Activated naive CD4-positive, alpha-beta T cell treated with Interleukin-2 at 50 U/mL for 16 hours (primary cell): ENCODE results near the gene DNAJB6.
"Not testable (repeated sequence)": the region's sequence is repeated elsewhere in the genome, so short reads cannot be mapped to it uniquely, and the experiment has no call there.

Experiments
- DNase-seq: peaks from one replicate; pipeline ENCODE4 v3.0.0-alpha.2; 2020

Gene DNAJB6

DNA sequence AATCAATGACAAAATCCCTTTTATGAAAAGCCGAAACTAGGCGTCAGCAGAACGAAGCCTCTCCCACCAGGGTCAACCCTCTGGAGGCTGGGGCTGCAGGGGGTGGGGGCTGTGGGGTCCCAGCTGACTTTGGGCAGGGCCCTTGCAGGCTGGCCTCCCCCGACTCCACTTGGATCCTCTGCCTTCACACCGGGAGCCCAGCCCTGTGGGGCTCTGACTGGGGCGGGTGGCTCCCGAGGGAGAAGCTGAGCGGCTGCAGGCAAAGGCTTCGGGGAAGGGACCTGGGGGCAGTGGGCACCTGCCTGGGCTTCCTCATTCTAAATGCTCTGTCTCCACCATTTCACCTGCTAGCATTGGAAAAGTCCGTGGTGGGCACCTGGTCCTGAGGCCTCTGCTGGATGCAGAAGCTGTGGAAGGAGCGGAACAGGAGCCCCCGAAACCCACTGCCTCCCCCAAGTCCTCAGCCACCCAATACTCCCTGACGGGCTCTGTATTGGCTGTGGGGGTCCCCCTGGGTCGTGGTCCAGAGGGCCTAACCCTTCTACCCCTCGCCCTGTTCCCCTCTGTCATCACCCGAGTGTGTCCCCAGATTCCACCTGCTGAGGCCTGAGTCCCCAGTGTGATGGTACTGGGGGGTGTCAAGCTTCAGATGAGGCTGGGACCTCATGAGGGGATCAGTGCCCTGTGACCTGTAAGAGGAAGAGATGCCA lies 108.6 kb downstream of the DNAJB6 start:
- DNase-seq: no peak

DNA sequence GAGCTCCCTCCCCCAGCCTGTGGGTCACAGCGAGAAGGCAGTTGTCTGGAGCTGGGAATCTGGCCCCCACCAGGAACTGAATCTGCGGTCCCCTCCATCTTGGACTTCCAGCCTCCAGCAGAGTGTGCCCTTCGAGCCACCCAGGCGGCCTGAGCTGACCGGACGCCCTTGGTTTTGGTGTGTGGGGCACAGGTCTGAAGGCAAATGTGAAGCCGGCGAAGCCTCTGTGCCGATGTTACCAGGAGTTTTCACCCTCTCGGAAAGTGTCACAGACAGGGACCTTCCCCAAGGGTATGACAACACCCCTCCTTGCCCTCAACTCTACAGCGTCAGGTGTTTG lies 109.1 kb downstream of the DNAJB6 start:
- DNase-seq: no peak

DNA sequence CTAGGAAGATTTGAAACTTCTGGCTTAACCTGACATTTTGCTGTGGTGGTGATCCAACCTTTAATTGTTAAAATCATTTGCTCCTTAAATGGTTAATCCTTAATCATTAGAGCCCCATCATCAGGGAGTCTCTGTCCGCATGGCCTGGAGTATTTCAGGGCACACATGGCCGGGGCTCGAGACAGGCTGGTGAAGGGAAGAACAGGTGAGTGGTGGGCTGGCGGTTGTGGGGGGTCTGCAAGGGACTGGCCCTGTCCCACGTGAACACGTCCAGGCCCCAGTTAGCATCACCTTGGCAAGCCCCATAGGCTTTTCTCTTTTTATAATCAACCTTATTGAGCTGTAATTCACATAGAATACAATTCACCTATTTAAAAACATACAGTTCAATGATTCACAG lies 109.5 kb downstream of the DNAJB6 start:
- no peak for DNase-seq

DNA sequence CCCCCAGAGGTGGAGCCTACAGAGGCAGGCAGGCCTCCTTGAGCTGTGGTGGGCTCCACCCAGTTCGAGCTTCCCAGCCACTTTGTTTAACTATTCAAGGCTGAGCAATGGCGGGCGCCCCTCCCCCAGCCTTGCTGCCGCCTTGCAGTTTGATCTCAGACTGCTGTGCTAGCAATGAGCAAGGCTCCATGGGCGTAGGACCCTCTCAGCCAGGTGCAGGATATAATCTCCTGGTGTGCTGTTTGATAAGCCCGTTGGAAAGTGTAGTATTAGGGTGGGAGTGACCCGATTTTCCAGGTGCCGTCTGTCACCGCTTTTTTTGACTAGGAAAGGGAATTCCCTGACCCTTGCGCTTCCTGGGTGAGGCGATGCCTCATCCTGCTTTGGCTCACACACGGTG lies 117.2 kb downstream of the DNAJB6 start:
- not testable (repeated sequence) for DNase-seq

DNA sequence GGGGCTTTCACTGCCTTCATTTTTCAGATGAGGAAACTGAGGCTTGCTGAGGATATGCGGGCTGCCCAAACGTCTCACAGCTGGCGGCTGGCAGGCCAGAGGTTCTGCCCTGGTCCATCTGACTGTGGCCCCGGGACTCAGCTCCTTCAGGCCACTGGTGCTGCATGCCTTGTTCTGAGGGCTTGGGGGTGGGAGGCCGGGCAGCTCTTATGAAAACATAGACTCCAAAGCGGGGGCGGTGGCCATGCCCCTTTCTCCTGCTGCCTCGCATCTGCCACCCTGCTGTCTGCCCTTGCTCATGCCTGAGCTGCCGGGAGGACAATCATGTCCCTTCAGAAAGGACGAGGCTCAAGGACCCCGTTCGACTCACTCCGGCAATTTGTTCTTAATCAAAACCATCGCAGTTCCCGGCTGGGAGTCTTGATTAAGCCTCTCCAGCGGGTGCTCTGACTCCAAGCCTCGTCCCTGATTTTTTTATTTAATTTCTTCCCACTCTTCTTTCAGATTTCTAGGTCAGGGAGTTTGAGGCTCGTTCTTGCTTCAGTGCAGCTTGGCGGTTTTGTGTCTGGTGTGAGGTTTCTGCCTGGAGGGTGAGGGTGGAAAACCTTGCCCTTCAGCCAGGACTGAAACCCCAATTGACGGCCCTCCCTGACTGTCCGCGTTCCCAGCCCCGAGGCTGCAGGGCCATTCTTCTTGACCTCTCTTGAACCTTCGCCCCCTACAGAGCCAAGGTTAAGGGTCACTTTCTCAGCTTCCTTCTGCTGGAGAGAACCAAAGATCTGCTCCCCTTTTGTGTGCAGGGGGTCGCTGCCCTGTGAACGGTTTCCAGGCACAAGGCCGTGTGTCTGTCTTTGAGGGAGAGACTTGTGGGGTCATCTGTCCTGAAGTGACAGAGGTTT lies 120.8 kb downstream of the DNAJB6 start:
- no peak for DNase-seq

DNA sequence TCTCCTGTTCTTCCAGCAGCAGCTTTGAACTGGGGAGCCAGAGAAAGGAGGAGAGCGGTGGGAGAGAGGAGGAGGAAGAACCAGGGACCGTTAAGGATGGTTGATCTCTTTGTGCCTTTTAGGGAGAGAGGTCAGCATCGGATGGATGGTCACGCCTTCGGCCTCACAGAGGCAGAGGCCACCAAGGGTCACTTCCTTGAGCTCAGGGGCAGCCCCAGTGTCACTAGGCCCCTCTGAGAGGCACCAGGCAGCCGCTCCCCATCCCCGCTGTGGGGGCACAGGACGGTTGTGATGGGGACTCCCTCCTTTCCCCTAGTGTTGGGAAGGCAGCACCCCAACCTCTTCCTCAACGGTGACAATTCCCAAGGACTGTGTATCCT lies 121.4 kb downstream of the DNAJB6 start:
- DNase-seq: no peak

DNA sequence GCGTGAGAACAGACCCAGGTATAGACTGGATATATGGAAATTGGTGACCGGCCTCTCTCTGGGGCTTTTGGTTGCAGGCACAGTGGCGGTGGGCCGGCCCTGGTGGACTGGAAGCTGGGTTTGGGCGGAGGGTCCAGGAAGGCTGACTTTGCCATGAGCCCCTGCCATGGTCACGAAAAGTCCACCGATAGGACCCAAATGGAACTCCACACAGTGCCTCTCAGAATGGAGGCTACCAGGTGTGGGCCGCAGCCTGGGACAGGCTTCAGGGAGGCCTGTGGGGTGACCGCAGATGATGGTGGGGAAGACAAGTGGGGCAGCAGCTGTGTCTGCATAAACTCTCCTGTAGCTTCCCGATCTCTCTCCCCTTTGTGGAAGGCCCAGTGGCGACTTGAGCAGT lies 123.2 kb downstream of the DNAJB6 start:
- DNase-seq: no peak

DNA sequence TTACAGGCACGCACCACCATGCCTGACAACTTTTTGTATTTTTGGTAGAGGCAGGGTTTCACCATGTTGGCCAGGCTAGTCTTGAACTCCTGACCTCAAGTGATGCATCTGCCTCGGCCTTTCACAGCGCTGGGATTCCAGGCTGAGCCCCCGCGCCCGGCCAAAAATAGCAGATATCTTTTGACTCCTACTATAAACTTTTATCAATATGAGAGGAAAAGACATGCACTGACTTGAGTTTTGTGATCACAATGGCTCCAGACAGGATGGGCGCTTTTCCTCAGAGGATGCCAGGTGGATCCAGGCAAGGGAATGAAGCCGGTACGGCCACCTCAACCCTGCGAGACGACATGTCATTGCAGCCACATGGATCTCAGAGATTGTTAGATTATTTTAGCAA lies 123.9 kb downstream of the DNAJB6 start:
- no peak for DNase-seq

DNA sequence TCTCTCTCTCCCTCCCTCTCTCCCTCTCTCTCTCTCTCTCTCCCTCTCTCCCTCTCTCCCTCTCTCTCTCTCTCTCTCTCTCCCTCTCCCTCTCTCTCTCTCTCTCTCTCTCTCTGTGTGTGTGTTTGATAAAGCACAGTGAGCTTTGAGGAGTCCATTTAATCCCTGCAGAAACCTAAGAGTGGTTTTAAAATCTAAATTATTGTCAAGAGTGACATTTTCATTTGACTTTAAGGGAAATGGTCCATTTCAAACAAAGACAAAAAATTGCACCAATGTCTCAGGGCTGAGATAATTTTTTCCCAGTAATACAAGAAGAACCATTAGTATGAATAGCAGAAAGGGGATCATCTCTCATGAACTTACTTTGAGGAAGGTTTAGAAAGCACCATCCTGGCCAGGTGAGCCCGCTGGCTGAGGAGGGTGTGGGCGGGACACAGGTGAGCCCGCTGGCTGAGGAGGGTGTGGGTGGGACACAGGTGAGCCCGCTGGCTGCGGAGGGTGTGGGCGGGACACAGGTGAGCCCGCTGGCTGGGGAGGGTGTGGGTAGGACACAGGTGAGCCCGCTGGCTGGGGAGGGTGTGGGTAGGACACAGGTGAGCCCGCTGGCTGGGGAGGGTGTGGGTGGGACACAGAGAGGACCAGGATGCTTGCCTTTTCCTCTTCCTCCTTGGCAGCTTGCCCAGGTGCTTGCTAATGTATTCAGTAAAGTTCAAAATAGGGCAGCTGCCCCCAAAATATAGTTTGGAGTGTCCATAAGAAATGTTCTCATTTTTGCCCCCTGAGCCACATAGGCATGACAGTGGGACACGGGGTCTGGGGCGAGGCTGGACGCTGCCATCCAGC lies 125.0 kb downstream of the DNAJB6 start:
- DNase-seq: no peak

DNA sequence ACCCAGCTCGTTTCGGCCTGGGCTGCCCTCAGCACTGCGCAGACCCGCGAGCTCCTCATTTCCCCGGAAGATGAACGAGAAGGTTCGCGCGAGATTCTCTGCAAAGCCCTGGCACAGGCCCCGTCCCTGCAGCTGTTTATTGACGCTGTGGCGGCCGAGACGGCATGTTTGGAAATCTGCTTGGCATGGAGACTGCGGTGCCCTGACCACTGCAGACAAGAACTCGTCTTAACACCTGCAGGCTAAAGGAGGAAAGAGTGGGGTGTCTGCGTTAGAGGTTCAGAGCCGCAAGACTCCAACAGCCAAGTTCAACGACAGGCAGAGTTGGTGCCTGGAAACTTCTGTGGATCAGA lies 125.6 kb downstream of the DNAJB6 start:
- DNase-seq: no peak

DNA sequence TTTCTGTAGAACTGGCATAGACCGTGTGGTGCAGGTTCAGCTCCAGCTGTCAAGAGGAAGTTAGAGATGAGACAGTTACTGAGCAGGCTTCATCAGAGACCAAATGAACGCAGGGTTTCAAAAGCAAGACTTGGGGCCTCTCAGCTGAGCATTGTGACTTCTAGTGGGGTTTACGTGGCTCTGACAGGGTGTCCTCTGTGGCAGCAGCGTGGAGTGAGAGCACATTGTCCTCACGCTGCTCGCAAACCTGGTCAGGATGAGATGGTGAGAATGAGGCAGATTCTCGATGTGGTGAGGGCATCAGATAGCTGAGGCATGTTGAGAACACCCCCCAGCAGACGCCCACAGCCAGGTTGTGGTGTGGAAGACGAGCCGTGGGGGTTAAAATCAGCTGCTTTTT lies 126.0 kb downstream of the DNAJB6 start:
- DNase-seq: no peak

DNA sequence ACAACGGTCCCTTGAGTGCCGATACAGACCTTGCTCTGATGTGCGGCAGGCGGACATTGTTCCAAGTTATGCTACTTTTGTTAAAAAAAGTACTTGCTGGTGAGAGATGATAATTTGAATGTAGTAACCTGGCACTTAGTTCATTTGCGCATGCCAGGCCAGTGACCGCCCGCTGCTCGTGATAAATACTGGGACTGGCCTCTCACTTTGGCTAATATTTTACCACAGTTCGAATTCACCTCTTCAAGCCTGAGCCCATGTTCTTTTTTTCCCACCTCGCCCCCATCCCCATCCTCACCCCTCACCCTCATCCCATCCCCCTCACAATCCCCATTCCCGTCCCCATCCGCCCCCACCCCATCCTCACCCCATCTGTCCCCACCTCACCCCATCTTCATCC lies 126.4 kb downstream of the DNAJB6 start:
- DNase-seq: no peak

DNA sequence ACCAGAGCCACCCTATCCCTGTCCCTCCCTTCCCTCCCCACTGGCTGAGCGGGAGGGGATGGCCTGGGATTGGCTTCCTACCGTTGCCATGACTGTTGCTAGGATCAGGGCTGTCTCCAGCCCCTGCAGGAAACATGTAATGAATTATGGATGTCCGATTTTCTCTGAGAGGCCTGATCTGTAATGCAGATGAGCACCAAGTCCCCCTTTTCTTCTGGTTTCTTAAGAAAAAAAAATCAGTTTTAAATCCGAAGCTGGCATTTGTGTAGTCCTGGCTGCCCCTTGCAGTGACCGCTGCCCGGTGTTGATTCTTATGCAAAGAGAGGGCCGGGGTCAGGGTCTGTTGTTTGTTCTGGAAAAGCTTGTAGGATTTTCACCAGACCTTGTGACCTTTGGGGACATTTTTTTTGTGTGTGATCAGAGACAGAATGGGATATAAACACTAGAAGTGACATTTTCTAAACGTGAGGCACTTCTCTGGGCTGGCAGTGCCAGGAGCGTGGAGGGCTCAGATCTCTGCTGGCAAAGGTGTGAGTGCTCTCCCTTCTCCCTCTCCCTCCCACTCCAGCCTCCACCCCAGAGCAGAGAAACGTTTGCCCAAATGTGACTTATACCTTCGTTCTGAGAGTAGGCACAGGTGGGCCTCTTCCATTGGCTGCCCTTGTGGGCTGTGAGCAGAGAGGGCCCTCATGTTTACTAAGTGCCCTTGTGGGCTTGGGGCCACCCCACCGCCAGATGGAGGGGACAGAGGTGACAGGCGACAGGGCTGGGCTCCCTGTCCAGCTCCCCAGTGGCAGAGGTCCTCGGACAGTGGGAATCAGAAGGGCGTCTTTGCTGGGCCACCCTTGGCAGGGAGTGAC lies 127.5 kb downstream of the DNAJB6 start:
- no peak for DNase-seq

DNA sequence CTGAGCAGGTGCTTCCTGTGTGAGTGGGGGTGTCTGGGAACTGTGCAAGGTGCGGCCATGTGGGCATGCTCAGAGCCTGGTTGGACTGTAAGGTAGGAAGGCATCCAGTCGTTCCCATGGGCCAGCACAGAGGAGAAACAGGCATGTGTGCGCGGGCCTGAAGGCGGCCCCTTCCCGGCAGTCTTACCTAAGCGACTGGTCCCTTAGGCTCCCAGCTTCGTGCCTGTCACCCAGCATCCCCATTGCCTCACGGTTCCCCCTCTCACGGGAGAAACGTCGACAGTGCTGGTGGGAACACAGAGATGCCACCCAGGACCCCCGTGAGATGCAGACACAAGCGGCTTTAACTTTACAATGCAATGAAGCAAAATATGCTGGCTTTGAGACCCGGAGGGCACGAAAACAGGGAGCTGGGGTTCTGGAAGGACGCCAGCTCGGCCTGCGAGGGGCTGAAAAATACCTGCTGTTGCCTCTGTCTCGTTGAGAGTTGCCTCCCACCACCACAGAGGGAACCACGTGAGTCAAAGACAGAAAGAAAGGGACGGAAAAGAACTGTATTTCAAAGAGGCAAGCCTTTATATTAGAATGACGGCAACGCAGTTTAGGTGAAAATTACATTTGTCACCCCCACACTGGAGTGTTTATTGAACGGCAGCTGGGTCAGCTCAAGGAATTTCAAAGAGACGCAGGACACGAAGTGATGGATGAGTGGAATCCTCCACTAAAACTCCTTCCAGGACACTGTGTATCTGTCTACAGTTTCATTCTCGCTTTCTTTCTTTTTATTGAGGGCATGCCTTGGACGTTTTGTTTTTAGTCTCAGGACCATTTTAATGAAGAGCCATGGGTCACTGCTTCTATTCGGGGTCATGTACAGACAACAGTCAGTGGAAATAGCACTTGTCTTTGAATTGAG lies 128.4 kb downstream of the DNAJB6 start:
- no peak for DNase-seq

DNA sequence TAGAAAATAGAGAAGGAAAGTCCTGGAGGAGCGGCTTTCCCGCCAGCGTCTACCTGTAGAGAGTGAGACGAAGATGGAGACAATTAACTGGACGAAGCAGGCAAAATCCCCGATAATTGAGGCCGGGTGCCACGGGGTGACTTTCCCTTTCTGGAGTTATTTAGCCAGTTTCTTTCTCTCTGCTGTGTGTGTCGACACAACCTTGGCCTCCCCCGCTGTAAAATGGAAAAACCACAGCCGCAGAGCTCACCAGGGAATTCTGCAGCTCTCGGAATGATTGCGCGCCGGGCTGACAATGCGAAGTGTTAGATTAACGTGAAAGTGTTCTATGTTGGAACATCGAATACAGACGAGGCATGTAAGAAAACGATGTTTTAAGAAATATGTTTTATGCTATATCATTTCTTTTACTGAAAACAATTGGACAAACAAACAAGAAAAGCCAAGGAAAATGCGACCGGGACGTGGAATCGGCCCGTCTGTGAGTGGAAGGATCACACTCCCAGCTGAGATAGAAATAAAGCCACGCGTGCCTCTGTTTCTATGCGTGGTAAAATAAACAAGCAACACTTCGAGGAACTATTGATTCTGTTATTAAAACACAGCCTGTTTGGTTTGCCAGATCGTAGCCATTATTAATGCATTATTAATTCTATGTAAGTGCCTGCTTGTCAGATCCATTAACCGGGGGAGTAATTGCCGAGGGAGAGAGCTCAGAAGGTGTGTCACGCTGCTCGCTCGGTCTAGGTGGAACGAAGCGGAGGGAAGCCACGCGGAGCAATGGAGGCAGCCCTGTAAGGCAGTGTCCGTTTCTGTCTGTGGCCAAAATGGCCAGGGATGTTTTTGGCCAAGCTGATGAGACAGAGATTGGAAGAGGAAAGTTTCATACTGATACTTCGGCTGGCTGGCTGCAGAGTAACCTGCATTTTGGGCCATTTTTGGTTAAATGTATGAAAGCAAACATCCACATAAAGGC lies 129.4 kb downstream of the DNAJB6 start:
- DNase-seq: no peak

DNA sequence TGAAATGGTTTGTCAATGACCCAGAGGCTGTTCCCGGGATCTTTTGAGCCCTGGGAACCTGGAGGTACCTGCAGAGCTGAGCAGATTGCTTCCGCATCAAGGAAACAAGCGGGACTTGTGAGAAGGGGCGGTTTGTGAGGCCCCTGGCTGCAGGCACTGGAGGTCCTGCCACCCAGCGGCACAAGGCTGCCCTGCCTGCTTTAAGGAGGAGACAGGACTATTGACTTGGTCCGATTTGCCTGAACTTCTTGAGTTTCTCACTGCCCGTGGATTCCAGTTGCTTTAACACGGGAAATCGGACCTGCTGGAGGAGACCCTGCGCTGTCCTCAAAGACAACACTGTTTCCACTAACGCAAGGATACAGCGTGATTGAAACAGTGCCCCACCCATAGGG lies 130.1 kb downstream of the DNAJB6 start:
- DNase-seq: no peak
